NOMO-1 treated with dmso at 0.1 percent for 144 hours (cell line): Measurements from ENCODE around the gene DTX3.
"Not testable (repeated sequence)": the region's sequence is repeated elsewhere in the genome, so short reads cannot be mapped to it uniquely, and the experiment has no call there.

Experiments used
- DNase-seq: peaks from one replicate; lab custom pipeline; 2025; ENCODE audit not compliant: unreplicated experiment; lab: John Stamatoyannopoulos, UW

Gene DTX3

GRCh38 chr12:57583008-57583831 lies 21.4 kb upstream of the DTX3 start:
- DNase-seq: peak; percentile 45

- no peak for DNase-seq
These were observed 20.6 kb upstream of the DTX3 start for GRCh38 chr12:57584050-57584449.

GRCh38 chr12:57584690-57585089 lies 19.9 kb upstream of the DTX3 start:
- peak; percentile 14 for DNase-seq

GRCh38 chr12:57585156-57585555 lies 19.5 kb upstream of the DTX3 start:
- no peak for DNase-seq

GRCh38 chr12:57586128-57586527 lies 18.5 kb upstream of the DTX3 start:
- no peak for DNase-seq

- no peak for DNase-seq
These were observed 17.7 kb upstream of the DTX3 start for GRCh38 chr12:57586832-57587429.

GRCh38 chr12:57588951-57589610 lies 15.5 kb upstream of the DTX3 start:
- DNase-seq: not testable (repeated sequence)

- no peak for DNase-seq
These were observed 14.2 kb upstream of the DTX3 start for GRCh38 chr12:57590479-57590863.

- DNase-seq: peak; percentile 63
These were observed 13.5 kb upstream of the DTX3 start, which contains the start of gene PIP4K2C for GRCh38 chr12:57590864-57591781. Gene PIP4K2C (plus strand): TSS chr12:57591192. CDS start chr12:57591290, 98 bp downstream.

GRCh38 chr12:57591782-57592325 lies 12.8 kb upstream of the DTX3 start:
- no peak for DNase-seq

GRCh38 chr12:57592551-57593165 lies 12.0 kb upstream of the DTX3 start:
- DNase-seq: no peak

GRCh38 chr12:57593187-57593586 lies 11.4 kb upstream of the DTX3 start:
- no peak for DNase-seq

- DNase-seq: no peak
These were observed 4.2 kb upstream of the DTX3 start for GRCh38 chr12:57600395-57600794.

GRCh38 chr12:57602544-57602943 lies 2.1 kb upstream of the DTX3 start:
- DNase-seq: no peak

- no peak for DNase-seq
These were observed 1.3 kb upstream of the DTX3 start for GRCh38 chr12:57603324-57603723.

GRCh38 chr12:57603815-57604453 lies 690 bp upstream of the DTX3 start:
- no peak for DNase-seq

GRCh38 chr12:57604992-57605810 lies 577 bp downstream of the DTX3 start:
- DNase-seq: no peak

- no peak for DNase-seq
These were observed 1.2 kb downstream of the DTX3 start for GRCh38 chr12:57605811-57606311.

GRCh38 chr12:57606399-57606798 lies 1.8 kb downstream of the DTX3 start:
- DNase-seq: no peak
